ENCODE measurements around the gene PLCL2. TPM values are rescaled to one million over a fixed set of nuclear protein-coding genes. Genes with fewer than 3 reads are reported as not detected.
"Not testable (repeated sequence)": the region's sequence is repeated elsewhere in the genome, so short reads cannot be mapped to it uniquely, and the experiment has no call there.

The PLCL2 gene
- polyA plus RNA-seq, 2 of the 4 experiments (the other 2 are of a cell fraction) = 2.1 to 3.0 TPM

DNA sequence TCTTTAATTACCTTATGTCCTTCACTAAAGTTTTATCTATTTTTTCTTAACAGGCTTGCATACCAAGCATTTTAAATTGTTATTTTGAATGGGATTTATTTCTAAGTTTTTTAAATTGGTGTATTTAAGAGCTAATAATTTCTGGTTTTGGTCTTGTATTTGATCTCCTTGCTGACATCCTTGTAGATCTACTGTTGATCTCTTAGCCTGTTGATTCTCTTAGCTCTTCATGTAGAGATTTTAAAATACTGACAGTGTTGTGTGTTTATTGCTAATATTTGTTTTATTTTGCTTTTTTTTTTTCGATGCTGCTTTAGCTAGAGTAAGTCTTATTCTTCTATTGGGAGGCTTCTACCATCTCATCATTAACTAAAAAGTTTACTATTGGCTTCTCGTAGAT lies 65.5 kb downstream of the PLCL2 start:
- FAIRE-seq = no peak
- Histone ChIP-seq H3K4me2 (no peak overlapping the region), H3K4me1 (no peaks in the 10 kb centered on the region), H3K9me3 (no peaks in the 10 kb centered on the region), H3K4me3 (no peak overlapping the region), H3K27ac (no peak overlapping the region)
- TF ChIP-seq MAZ (IDR thresholded peaks at IDR 0.05; ENCODE audit: borderline replicate concordance, low read depth, low read length) = no peak
- TF ChIP-seq, protein P1, sequence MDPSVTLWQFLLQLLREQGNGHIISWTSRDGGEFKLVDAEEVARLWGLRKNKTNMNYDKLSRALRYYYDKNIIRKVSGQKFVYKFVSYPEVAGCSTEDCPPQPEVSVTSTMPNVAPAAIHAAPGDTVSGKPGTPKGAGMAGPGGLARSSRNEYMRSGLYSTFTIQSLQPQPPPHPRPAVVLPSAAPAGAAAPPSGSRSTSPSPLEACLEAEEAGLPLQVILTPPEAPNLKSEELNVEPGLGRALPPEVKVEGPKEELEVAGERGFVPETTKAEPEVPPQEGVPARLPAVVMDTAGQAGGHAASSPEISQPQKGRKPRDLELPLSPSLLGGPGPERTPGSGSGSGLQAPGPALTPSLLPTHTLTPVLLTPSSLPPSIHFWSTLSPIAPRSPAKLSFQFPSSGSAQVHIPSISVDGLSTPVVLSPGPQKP (IDR thresholded peaks at IDR 0.05; ENCODE audit: low read depth, low read length) = no peak
- TF ChIP-seq RAD21 (conservative IDR thresholded peaks at IDR 0.05 in 1 of 2, IDR thresholded peaks at IDR 0.05 in 1 of 2) = no peak
- no peak for TF ChIP-seq FOSL2 (IDR thresholded peaks at IDR 0.05)
- TF ChIP-seq FOSL2 (CRISPR knock-in tag; IDR thresholded peaks at IDR 0.05) = no peak
- TF ChIP-seq NFE2L2 (conservative IDR thresholded peaks at IDR 0.05; ENCODE audit: low read length) = no peak
- no peak for TF ChIP-seq CBX2 (IDR thresholded peaks at IDR 0.05; ENCODE audit: borderline replicate concordance, low read depth)
- TF ChIP-seq CBX8 (IDR thresholded peaks at IDR 0.05) = no peak
- no peak for TF ChIP-seq EP300 (IDR thresholded peaks at IDR 0.05)
- TF ChIP-seq TFCP2L1 (CRISPR knock-in tag; IDR thresholded peaks at IDR 0.05) = no peak
- 48% methylated on average over 2 of the region's 2 CpGs for WGBS (ENCODE audit: missing lambda C conversion rate)
- ChIA-PET CTCF (no interaction called here), POLR2A (no interaction called here)
- no peak for DNase-seq (ENCODE audit: low read depth in 1 of 2, low spot score in 1 of 2)
- no peak for ATAC-seq

DNA sequence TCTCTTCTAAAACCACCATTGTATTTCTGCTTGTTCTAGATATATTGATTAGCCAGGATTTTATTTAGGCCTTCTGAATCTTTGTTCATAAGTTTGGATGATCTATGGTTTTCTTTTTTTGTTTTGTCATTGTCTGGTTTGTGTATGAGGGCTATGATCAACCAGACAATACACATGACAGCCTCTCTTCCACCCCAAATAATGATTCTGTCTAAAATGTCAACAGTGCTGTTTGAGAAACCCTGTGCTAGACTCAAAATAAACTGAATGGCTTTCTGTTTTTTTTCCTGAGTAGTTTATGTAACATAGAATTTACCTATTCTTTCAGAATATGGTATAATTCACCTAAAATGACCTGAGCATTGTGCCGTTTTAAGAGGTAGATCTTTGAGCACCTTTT lies 66.1 kb downstream of the PLCL2 start:
- ChIA-PET CTCF (no interaction called here), POLR2A (no interaction called here)
- no peak for ATAC-seq
- H3K9me3 ChIP-seq = no peaks in the 10 kb centered on the region
- no peak overlapping the region for H3K4me2 ChIP-seq
- H3K4me1 ChIP-seq = no peaks in the 10 kb centered on the region
- TF ChIP-seq SMC3 (IDR thresholded peaks at IDR 0.05) = no peak
- no peak for TF ChIP-seq JUN (IDR thresholded peaks at IDR 0.05)
- TF ChIP-seq, protein P2, sequence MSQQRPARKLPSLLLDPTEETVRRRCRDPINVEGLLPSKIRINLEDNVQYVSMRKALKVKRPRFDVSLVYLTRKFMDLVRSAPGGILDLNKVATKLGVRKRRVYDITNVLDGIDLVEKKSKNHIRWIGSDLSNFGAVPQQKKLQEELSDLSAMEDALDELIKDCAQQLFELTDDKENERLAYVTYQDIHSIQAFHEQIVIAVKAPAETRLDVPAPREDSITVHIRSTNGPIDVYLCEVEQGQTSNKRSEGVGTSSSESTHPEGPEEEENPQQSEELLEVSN (IDR thresholded peaks at IDR 0.05; ENCODE audit: borderline replicate concordance, low read depth) = no peak
- TF ChIP-seq, protein P3, sequence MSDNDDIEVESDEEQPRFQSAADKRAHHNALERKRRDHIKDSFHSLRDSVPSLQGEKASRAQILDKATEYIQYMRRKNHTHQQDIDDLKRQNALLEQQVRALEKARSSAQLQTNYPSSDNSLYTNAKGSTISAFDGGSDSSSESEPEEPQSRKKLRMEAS (IDR thresholded peaks at IDR 0.05) = no peak
- no peak for TF ChIP-seq MYC (IDR thresholded peaks at IDR 0.05; ENCODE audit: borderline replicate concordance, low read length)
- no peak for TF ChIP-seq HEYL (CRISPR knock-in tag; IDR thresholded peaks at IDR 0.05)
- H3K27ac ChIP-seq = no peak overlapping the region
- no peak for FAIRE-seq
- no peak overlapping the region for H3K4me3 ChIP-seq
- no peak for DNase-seq (ENCODE audit: low read depth in 1 of 2, low spot score in 1 of 2)
- 88% methylated on average over 1 of the region's 1 CpG for WGBS (ENCODE audit: missing lambda C conversion rate)

DNA sequence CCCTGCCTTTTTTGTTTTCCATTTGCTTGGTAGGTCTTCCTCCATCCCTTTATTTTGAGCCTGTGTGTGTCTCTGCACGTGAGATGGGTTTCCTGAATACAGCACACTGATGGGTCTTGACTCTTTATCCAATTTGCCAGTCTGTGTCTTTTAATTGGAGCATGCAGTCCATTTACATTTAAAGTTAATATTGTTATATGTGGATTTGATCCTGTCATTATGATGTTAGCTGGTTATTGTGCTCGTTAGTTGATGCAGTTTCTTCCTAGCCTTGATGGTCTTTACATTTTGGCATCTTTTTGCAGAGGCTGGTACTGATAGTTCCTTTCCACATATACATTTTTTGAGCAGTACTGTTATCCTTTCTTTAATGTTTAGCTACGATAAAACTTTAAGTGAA lies 73.1 kb downstream of the PLCL2 start:
- H3K4me3 ChIP-seq; DNase-seq (ENCODE audit: low read depth in 1 of 2, low spot score in 1 of 2); ATAC-seq; CTCF ChIA-PET; FAIRE-seq; H3K4me2 ChIP-seq; H3K9me3 ChIP-seq; POLR2A ChIA-PET; H3K27ac ChIP-seq; H3K4me1 ChIP-seq: not testable (repeated sequence)
- 70% methylated on average over 2 of the region's 3 CpGs for WGBS (ENCODE audit: missing lambda C conversion rate)

DNA sequence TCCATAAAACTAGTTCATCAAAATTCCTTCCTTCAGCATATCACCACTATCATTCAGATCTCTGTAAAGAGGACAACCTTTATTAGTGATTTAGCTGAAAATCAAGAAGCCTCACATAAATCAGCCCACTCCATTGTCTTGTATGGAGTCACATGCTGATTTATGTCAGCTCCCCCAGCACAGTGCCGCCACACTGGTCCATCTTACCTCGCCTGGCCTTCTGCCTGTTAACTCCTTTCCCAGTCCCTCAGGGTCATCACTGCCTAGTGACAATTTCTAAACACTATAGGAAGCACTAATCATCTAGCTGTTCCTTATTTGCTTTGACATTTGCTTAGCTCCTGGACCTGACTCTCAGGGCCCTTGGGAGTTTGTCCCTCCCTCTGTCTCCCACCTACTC lies 75.4 kb downstream of the PLCL2 start:
- 85% methylated on average over 2 of the region's 2 CpGs for WGBS (ENCODE audit: missing lambda C conversion rate)
- Histone ChIP-seq H3K27ac (no peak overlapping the region), H3K4me1 (no peaks in the 10 kb centered on the region), H3K4me2 (no peak overlapping the region), H3K4me3 (no peak overlapping the region), H3K9me3 (no peaks in the 10 kb centered on the region)
- ChIA-PET CTCF (interaction anchor here (0.6 kb wide), 1 partner anchor 13 kb away, joined by 3 read pairs; no protein-coding TSS in a partner anchor), POLR2A (no interaction called here)
- DNase-seq (ENCODE audit: low read depth in 1 of 2, low spot score in 1 of 2) = no peak
- ATAC-seq = no peak
- no peak for FAIRE-seq
- TF ChIP-seq EP300 (IDR thresholded peaks at IDR 0.05) = no peak
- TF ChIP-seq RAD21 (conservative IDR thresholded peaks at IDR 0.05 in 1 of 2, IDR thresholded peaks at IDR 0.05 in 1 of 2) = no peak
- no peak for TF ChIP-seq GATA3 (IDR thresholded peaks at IDR 0.05; ENCODE audit: borderline replicate concordance)
- TF ChIP-seq, protein P4, sequence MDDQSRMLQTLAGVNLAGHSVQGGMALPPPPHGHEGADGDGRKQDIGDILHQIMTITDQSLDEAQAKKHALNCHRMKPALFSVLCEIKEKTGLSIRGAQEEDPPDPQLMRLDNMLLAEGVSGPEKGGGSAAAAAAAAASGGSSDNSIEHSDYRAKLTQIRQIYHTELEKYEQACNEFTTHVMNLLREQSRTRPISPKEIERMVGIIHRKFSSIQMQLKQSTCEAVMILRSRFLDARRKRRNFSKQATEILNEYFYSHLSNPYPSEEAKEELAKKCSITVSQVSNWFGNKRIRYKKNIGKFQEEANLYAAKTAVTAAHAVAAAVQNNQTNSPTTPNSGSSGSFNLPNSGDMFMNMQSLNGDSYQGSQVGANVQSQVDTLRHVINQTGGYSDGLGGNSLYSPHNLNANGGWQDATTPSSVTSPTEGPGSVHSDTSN (IDR thresholded peaks at IDR 0.05) = no peak
